A673 (cell line): ENCODE measurements around the gene RP2. TPM values are rescaled to one million over a fixed set of nuclear protein-coding genes. Genes with fewer than 3 reads are reported as not detected.

Source experiments
- BruUV-seq: library from RNA; stranded (reverse); fragments of 400-500 nt; replicated peaks from 2 replicates; lab custom pipeline; 2021; lab: Mats Ljungman, UMichigan
- CTCF ChIA-PET: fragments of 300-600 bp; sonication (Branson Sonifier 250); formaldehyde crosslinking; loops from one replicate; lab custom pipeline; 2022; ENCODE audit warnings: antibody characterized with exemption; lab: Charles Lee
- POLR2A ChIA-PET: fragments of 300-600 bp; sonication (Branson Sonifier 250); formaldehyde crosslinking; loops from one replicate; lab custom pipeline; 2022; ENCODE audit warnings: antibody characterized with exemption; ENCODE audit not compliant: low non-redundant PET; lab: Charles Lee
- DNase-seq: peaks from one replicate; pipeline ENCODE4 v3.0.0-alpha.2; 2015; ENCODE audit warnings: low spot score
- H3K27ac ChIP-seq: fragments of 200-600 bp; sonication (generic); 2 replicates; pipeline ENCODE4 v1.5.1; 2016; ENCODE audit warnings: mixed run types, low read depth, mild to moderate bottlenecking, mixed read lengths, antibody characterized with exemption, low read length; ENCODE audit not compliant: poor library complexity, severe bottlenecking
- H3K27me3 ChIP-seq: fragments of 200-600 bp; sonication (generic); replicated peaks from 2 replicates; pipeline ENCODE4 v1.6.1; 2017; ENCODE audit warnings: mixed run types, low read depth, mild to moderate bottlenecking, mixed read lengths, antibody characterized with exemption, low read length; ENCODE audit not compliant: insufficient read depth, poor library complexity
- H3K36me3 ChIP-seq: fragments of 200-600 bp; sonication (generic); 2 replicates; pipeline ENCODE4 v1.6.1; 2016; ENCODE audit warnings: mixed run types, mild to moderate bottlenecking, mixed read lengths, antibody characterized with exemption, low read length; ENCODE audit not compliant: insufficient read depth, poor library complexity, severe bottlenecking
- H3K4me1 ChIP-seq: fragments of 200-600 bp; sonication (generic); 2 replicates; pipeline ENCODE4 v1.6.1; 2017; ENCODE audit warnings: mixed run types, mild to moderate bottlenecking, mixed read lengths, antibody characterized with exemption, low read length; ENCODE audit not compliant: insufficient read depth, poor library complexity, severe bottlenecking
- H3K4me3 ChIP-seq: fragments of 200-600 bp; sonication (generic); 2 replicates; pipeline ENCODE4 v1.5.1; 2016; ENCODE audit warnings: low read depth, mixed run types, mild to moderate bottlenecking, mixed read lengths, low read length; ENCODE audit not compliant: poor library complexity, severe bottlenecking
- H3K9me3 ChIP-seq: fragments of 200-600 bp; sonication (generic); 2 replicates; pipeline ENCODE4 v1.6.1; 2016; ENCODE audit warnings: mixed run types, low read depth, mild to moderate bottlenecking, mixed read lengths, antibody characterized with exemption, low read length; ENCODE audit not compliant: poor library complexity, severe bottlenecking
- EZH2 ChIP-seq: fragments of 200-600 bp; sonication (generic); IDR thresholded peaks from 2 replicates; pipeline ENCODE4 v1.6.1; 2017; ENCODE audit warnings: borderline replicate concordance, low read depth, mild to moderate bottlenecking, mixed read lengths, antibody characterized with exemption, low read length; ENCODE audit not compliant: poor library complexity, severe bottlenecking
- intact Hi-C: fragments of 100-400 bp; cut with micrococcal nuclease; formaldehyde crosslinking; loops from one replicate; pipeline ENCODE4 v1.10.0; 2022; ENCODE audit not compliant: unreplicated experiment
- total RNA-seq: library from RNA; stranded (reverse); gene quantifications from 2 replicates; pipeline ENCODE4 v1.2.3, GENCODE V29; 2021
- TF ChIP-seq, protein P1 (sequence below): fragments of 300-800, 200-600 bp; sonication (generic); conservative IDR thresholded peaks from 2 replicates; pipeline ENCODE4 v1.5.1; 2017; ENCODE audit warnings: low read depth, mild to moderate bottlenecking, antibody characterized with exemption, low read length, moderate library complexity, mixed read lengths

Gene RP2
- total RNA-seq, 1 experiment from 2014 or later = 24.7 TPM

- no peaks in the 10 kb centered on the region for H3K27me3 ChIP-seq
- no peaks in the 10 kb centered on the region for H3K9me3 ChIP-seq
- POLR2A ChIA-PET = no interaction called here
- DNase-seq = no peak
- no TSS peak for BruUV-seq
- no peaks in the 10 kb centered on the region for H3K36me3 ChIP-seq
- CTCF ChIA-PET = no interaction called here
- H3K27ac ChIP-seq = peak overlapping the region; percentile 71
- peak overlapping the region; percentile 1 for H3K4me3 ChIP-seq
- peaks cover 13% of the 10 kb centered on the region for H3K4me1 ChIP-seq
- intact Hi-C loops = no loop called here
- no peak for TF ChIP-seq EZH2
- TF ChIP-seq, protein P1, sequence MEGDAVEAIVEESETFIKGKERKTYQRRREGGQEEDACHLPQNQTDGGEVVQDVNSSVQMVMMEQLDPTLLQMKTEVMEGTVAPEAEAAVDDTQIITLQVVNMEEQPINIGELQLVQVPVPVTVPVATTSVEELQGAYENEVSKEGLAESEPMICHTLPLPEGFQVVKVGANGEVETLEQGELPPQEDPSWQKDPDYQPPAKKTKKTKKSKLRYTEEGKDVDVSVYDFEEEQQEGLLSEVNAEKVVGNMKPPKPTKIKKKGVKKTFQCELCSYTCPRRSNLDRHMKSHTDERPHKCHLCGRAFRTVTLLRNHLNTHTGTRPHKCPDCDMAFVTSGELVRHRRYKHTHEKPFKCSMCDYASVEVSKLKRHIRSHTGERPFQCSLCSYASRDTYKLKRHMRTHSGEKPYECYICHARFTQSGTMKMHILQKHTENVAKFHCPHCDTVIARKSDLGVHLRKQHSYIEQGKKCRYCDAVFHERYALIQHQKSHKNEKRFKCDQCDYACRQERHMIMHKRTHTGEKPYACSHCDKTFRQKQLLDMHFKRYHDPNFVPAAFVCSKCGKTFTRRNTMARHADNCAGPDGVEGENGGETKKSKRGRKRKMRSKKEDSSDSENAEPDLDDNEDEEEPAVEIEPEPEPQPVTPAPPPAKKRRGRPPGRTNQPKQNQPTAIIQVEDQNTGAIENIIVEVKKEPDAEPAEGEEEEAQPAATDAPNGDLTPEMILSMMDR = no peak
These were observed 44.0 kb upstream of the RP2 start for GRCh38 chrX:46792810-46793188.

- H3K27me3 ChIP-seq = no peaks in the 10 kb centered on the region
- no peak for TF ChIP-seq EZH2
- TF ChIP-seq, protein P1 = no peak
- BruUV-seq = no TSS peak
- H3K4me3 ChIP-seq = no peak overlapping the region
- intact Hi-C loops = no loop called here
- no peaks in the 10 kb centered on the region for H3K9me3 ChIP-seq
- ChIA-PET CTCF (no interaction called here), POLR2A (no interaction called here)
- no peak overlapping the region for H3K27ac ChIP-seq
- DNase-seq = no peak
- peaks cover 13% of the 10 kb centered on the region for H3K4me1 ChIP-seq
- H3K36me3 ChIP-seq = no peaks in the 10 kb centered on the region
These were observed 43.3 kb upstream of the RP2 start for GRCh38 chrX:46793386-46794143.

- ChIA-PET POLR2A (interaction anchor here (1.0 kb wide), 1 partner anchor 242 kb away, joined by 7 read pairs; no protein-coding TSS in a partner anchor), CTCF (interaction anchor here (0.6 to 1.2 kb wide), 5 partner anchors 37 to 242 kb away, joined by 3 to 6 read pairs (median 4); partner anchors contain the start of gene SLC9A7)
- Histone ChIP-seq H3K27me3 (no peaks in the 10 kb centered on the region), H3K27ac (no peak overlapping the region), H3K4me1 (peaks cover 11% of the 10 kb centered on the region), H3K36me3 (no peaks in the 10 kb centered on the region), H3K9me3 (no peaks in the 10 kb centered on the region), H3K4me3 (no peak overlapping the region)
- peak; percentile 82 for DNase-seq
- BruUV-seq = no TSS peak
- no peak for TF ChIP-seq EZH2
- TF ChIP-seq, protein P1 = peak; percentile 89
- intact Hi-C loops = loop anchor here (1.0 to 5.0 kb wide), 4 partner anchors 37 to 416 kb away; partner anchors contain the start of gene SLC9A7
These were observed 40.2 kb upstream of the RP2 start for GRCh38 chrX:46796574-46797191.
